ENCODE measurements around the gene CLASP1. TPM values are rescaled to one million over a fixed set of nuclear protein-coding genes. Genes with fewer than 3 reads are reported as not detected.

The CLASP1 gene
- total RNA-seq = 32.2 and 33.0 TPM in 2 replicates

GRCh38 chr2:121649149-121649595 is at the start of gene CLASP1:
Gene CLASP1 (minus strand): TSS chr2:121649462. CDS start chr2:121605895, 43,567 bp downstream.

Other genes starting within 250 kb of the CLASP1 start
- under 0.01 TPM in 1 of 2 replicates, not detected in the other for gene RNU4ATAC, start 118.6 kb downstream of the CLASP1 start, total RNA-seq
- gene NIFK, start 87.4 kb upstream of the CLASP1 start, total RNA-seq = 40.6 and 64.8 TPM in 2 replicates
- 54.7 and 71.7 TPM in 2 replicates for gene TSN, start 106.2 kb upstream of the CLASP1 start, total RNA-seq